ENCODE data around the gene GART. TPM values are rescaled to one million over a fixed set of nuclear protein-coding genes. Genes with fewer than 3 reads are reported as not detected.

Gene GART
- total RNA-seq, 2 donors from 2014 or later = 164 to 184 TPM

GRCh38 chr21:33461538-33462250 is 80.2 kb downstream of the GART start:
- ATAC-seq (replicated peaks in 1 of 2) (no peak), DNase-seq (no peak)
- Mint-ChIP-seq H3K36me3 (ENCODE audit: insufficient read depth in 2 of 2) (no peaks in the 10 kb centered on the region), H3K4me3 (no peak overlapping the region), H3K27me3 (ENCODE audit: low read depth) (no peaks in the 10 kb centered on the region), H3K27ac (no peak overlapping the region), H3K4me1 (ENCODE audit: low read depth) (no peaks in the 10 kb centered on the region), H3K9me3 (no peaks in the 10 kb centered on the region)

DNA sequence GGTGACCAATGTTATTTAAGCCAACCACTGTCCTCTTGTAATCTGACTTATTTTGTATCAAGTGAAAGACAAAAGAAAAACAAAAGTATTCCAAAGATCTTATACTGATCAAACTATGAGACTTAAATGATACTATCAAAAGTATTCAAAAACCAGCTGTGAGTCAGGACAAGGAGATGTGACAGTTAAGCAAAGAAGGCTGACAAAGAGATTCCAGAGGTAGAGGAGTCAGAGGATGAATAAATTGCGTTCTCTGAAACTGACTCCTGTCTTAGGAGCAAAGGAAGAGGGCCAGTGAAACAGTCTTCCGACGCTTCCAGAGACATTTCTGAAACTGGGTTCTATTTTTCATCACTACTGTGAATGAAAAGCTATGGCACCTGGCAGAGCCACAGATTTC is 83.1 kb downstream of the GART start:
- H3K9me3 Mint-ChIP-seq = no peaks in the 10 kb centered on the region
- no peak for DNase-seq
- no peak overlapping the region for H3K4me3 Mint-ChIP-seq
- H3K36me3 Mint-ChIP-seq (ENCODE audit: insufficient read depth in 2 of 2) = no peaks in the 10 kb centered on the region
- H3K27me3 Mint-ChIP-seq (ENCODE audit: low read depth) = no peaks in the 10 kb centered on the region
- no peak for ATAC-seq (replicated peaks in 1 of 2)
- no peaks in the 10 kb centered on the region for H3K4me1 Mint-ChIP-seq (ENCODE audit: low read depth)
- no peak overlapping the region for H3K27ac Mint-ChIP-seq

DNA sequence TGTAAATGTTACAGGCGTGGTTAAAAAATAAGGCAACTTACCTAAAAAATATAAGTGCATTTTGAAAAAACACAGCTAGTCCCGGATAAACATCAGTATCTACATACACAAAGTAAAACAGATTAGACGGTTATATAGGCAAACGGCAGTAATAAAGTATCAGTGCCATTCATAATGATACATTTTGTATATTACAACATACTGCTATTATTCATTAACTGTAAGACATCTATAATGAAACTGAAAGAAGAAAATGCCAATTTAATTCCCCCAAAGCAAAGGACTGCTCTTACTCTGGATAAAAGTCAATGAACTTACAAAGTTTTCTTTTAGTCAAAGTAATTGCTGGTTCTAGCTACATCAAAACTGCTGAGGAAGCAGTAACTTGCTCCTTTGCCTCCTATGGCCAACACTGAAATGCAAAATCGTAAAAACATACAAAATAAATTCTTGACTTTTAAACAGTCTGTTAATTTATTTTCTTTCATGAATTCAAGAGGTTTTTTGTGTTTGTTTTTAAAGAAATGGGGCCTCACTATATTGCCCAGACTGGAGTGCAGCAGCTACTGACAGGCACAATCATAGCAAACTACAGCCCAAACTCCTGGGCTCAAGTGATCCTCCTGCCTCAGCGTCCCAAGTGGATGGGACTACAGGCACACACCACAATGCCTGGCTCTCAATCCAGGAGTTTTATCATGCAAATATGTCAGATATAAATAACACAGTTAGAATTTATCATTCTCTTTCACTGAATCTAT is 86.1 kb downstream of the GART start:
- H3K9me3 Mint-ChIP-seq = no peaks in the 10 kb centered on the region
- no peaks in the 10 kb centered on the region for H3K4me1 Mint-ChIP-seq (ENCODE audit: low read depth)
- peak in 1 of 2 donors; percentile 30 for ATAC-seq (replicated peaks in 1 of 2)
- DNase-seq = no peak
- H3K4me3 Mint-ChIP-seq = no peak overlapping the region
- H3K27me3 Mint-ChIP-seq (ENCODE audit: low read depth) = no peaks in the 10 kb centered on the region
- H3K36me3 Mint-ChIP-seq (ENCODE audit: insufficient read depth in 2 of 2) = peaks cover 0 to 4% of the 10 kb centered on the region in 2 donors
- H3K27ac Mint-ChIP-seq = no peak overlapping the region

Other genes starting within 250 kb of the GART start
- gene IFNAR1, start 217.1 kb downstream of the GART start, total RNA-seq = 10 to 100 TPM; 28.2 to 29.1 TPM
- 10 to 100 TPM; 25.2 to 34.6 TPM for gene IFNGR2, start 138.7 kb downstream of the GART start, total RNA-seq
- gene TMEM50B, start 62.1 kb downstream of the GART start, total RNA-seq = 10 to 100 TPM; 18.1 to 27.2 TPM
- gene DNAJC28, start 50.4 kb downstream of the GART start, total RNA-seq = under 1 TPM; 0.55 to 1.00 TPM
- 100 to 1,000 TPM; 271 to 282 TPM for gene SON, start 921 bp upstream of the GART start, total RNA-seq
- gene DONSON, start 46.6 kb upstream of the GART start, total RNA-seq = 10 to 100 TPM; 39.7 to 46.5 TPM
- 10 to 100 TPM; 42.0 to 46.4 TPM for gene CRYZL1, start 99.6 kb upstream of the GART start, total RNA-seq
- 1 to 10 TPM; 2.6 to 4.5 TPM for gene ITSN1, start 100.4 kb upstream of the GART start, total RNA-seq

Data from activated T-cell treated with anti-CD3 and anti-CD28 coated beads, Interleukin-2, amount 50 U/mL, for 72 hours (primary cell).